Endodermal cell (in vitro differentiated cells): ENCODE measurements around the gene LILRA2. TPM values are rescaled to one million over a fixed set of nuclear protein-coding genes. Genes with fewer than 3 reads are reported as not detected.
"Not testable (repeated sequence)": the region's sequence is repeated elsewhere in the genome, so short reads cannot be mapped to it uniquely, and the experiment has no call there.

Source experiments
- DNase-seq: peaks from one replicate; pipeline ENCODE4 v3.0.0-alpha.2; 2017
- H3K27ac ChIP-seq: 2 replicates; pipeline ENCODE4 v1.5.1; 2013; ENCODE audit warnings: mild to moderate bottlenecking, low read depth, low read length, moderate library complexity
- H3K27me3 ChIP-seq: 2 replicates; pipeline ENCODE4 v1.6.1; 2013; ENCODE audit warnings: mild to moderate bottlenecking, low read length, moderate library complexity; ENCODE audit not compliant: insufficient read depth, control insufficient read depth, poor library complexity, severe bottlenecking
- H3K36me3 ChIP-seq: 2 replicates; pipeline ENCODE4 v1.7.0; 2013; ENCODE audit warnings: mild to moderate bottlenecking, low read length, moderate library complexity; ENCODE audit not compliant: control insufficient read depth, insufficient read depth
- H3K4me1 ChIP-seq: one replicate; pipeline ENCODE4 v1.7.0; 2013; ENCODE audit warnings: low read length; ENCODE audit not compliant: control insufficient read depth, insufficient read depth
- H3K4me3 ChIP-seq: 2 replicates; pipeline ENCODE4 v1.5.1; 2013; ENCODE audit warnings: mild to moderate bottlenecking, low read length, moderate library complexity
- H3K9ac ChIP-seq: 2 replicates; pipeline ENCODE4 v1.6.1; 2013; ENCODE audit warnings: mild to moderate bottlenecking, low read length, moderate library complexity; ENCODE audit not compliant: poor library complexity, severe bottlenecking; ENCODE audit errors: extremely low read depth
- H3K9me3 ChIP-seq: 2 replicates; pipeline ENCODE4 v1.6.1; 2013; ENCODE audit warnings: mild to moderate bottlenecking, low read length, moderate library complexity; ENCODE audit not compliant: control insufficient read depth
- H3K27ac Mint-ChIP-seq: 2 replicates; pipeline ENCODE4 v1.8.0; 2020; ENCODE audit warnings: mixed read lengths
- H3K27me3 Mint-ChIP-seq: 2 replicates; pipeline ENCODE4 v1.8.0; 2021; ENCODE audit warnings: mild to moderate bottlenecking, mixed read lengths; ENCODE audit not compliant: insufficient read depth
- H3K36me3 Mint-ChIP-seq: 2 replicates; pipeline ENCODE4 v1.8.0; 2020; ENCODE audit warnings: low read depth, mixed read lengths
- H3K4me1 Mint-ChIP-seq: 2 replicates; pipeline ENCODE4 v1.8.0; 2020; ENCODE audit warnings: mixed read lengths
- H3K4me3 Mint-ChIP-seq: 2 replicates; pipeline ENCODE4 v1.8.0; 2020; ENCODE audit warnings: mild to moderate bottlenecking, moderate library complexity, mixed read lengths
- H3K9me3 Mint-ChIP-seq: 2 replicates; pipeline ENCODE4 v1.8.0; 2020; ENCODE audit warnings: mild to moderate bottlenecking, mixed read lengths
- WGBS, 2 experiments: methylation state at CpG; one replicate each; pipeline versions ENCODE4 v1.1.5 to v1.1.7; 2013; ENCODE audit warnings: missing lambda C conversion rate in 2 of 2, mixed read lengths in 1 of 2; ENCODE audit not compliant: insufficient coverage in 1 of 2, insufficient read length in 1 of 2; 5-methylcytosine and 5-hydroxymethylcytosine counted together
- total RNA-seq, 2 donors: library from RNA; stranded (reverse); fragmentation: NEBNext Ultra II Directional in 1 of 2; extraction: Animal tissue kit (Norgen Biotek cat#: 25700) in 1 of 2; gene quantifications; 2 replicates in 1 of 2; 3 replicates in 1 of 2; pipeline ENCODE4 v1.2.1, GENCODE V29; 2021
- TF ChIP-seq, protein P1 (sequence below): fragments of 200-600 bp; sonication (generic); conservative IDR thresholded peaks from 2 replicates; pipeline ENCODE4 v1.5.0; 2021; ENCODE audit warnings: antibody characterized with exemption, mild to moderate bottlenecking

Gene LILRA2
- total RNA-seq, 2 donors from 2014 or later: not detected

DNA sequence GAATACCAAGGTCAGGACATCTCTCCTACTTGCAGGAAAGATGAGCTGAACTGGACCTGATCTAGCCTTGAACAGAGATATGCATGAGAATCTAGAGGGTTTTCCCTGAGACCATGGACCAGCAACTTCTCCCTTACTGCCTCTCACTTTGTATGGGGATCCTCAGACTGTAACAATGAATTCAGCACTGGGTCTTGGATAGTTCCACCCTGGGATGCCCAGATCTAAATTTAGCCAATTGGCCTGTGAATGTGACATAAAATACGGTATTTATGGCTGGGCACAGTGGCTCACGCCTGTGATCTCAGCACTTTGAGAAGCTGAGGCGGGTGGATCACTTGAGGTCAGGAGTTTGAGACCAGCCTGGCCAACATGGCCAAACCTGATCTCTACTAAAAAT is 15.3 kb upstream of the LILRA2 start:
- Mint-ChIP-seq H3K4me3 (no peak overlapping the region), H3K36me3 (no peaks in the 10 kb centered on the region), H3K27ac (no peak overlapping the region), H3K4me1 (no peaks in the 10 kb centered on the region), H3K9me3 (peaks cover 80% of the 10 kb centered on the region), H3K27me3 (no peaks in the 10 kb centered on the region)
- no peaks in the 10 kb centered on the region for H3K27me3 ChIP-seq
- WGBS, 2 experiments: 69 to 82% methylated on average over 3 of the region's 3 CpGs
- DNase-seq: no peak
- H3K9ac ChIP-seq: no peak overlapping the region
- H3K4me3 ChIP-seq: no peak overlapping the region
- no peak overlapping the region for H3K27ac ChIP-seq
- H3K36me3 ChIP-seq: no peaks in the 10 kb centered on the region
- H3K9me3 ChIP-seq: peaks cover 64% of the 10 kb centered on the region
- no peaks in the 10 kb centered on the region for H3K4me1 ChIP-seq
- TF ChIP-seq, protein P1, sequence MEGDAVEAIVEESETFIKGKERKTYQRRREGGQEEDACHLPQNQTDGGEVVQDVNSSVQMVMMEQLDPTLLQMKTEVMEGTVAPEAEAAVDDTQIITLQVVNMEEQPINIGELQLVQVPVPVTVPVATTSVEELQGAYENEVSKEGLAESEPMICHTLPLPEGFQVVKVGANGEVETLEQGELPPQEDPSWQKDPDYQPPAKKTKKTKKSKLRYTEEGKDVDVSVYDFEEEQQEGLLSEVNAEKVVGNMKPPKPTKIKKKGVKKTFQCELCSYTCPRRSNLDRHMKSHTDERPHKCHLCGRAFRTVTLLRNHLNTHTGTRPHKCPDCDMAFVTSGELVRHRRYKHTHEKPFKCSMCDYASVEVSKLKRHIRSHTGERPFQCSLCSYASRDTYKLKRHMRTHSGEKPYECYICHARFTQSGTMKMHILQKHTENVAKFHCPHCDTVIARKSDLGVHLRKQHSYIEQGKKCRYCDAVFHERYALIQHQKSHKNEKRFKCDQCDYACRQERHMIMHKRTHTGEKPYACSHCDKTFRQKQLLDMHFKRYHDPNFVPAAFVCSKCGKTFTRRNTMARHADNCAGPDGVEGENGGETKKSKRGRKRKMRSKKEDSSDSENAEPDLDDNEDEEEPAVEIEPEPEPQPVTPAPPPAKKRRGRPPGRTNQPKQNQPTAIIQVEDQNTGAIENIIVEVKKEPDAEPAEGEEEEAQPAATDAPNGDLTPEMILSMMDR: no peak

GRCh38 chr19:54560881-54561385 is 12.7 kb upstream of the LILRA2 start:
- no peak overlapping the region for H3K27ac ChIP-seq
- Mint-ChIP-seq H3K36me3 (no peaks in the 10 kb centered on the region), H3K4me3 (no peak overlapping the region), H3K9me3 (peaks cover 61% of the 10 kb centered on the region), H3K27ac (no peak overlapping the region), H3K4me1 (no peaks in the 10 kb centered on the region), H3K27me3 (no peaks in the 10 kb centered on the region)
- TF ChIP-seq, protein P1: no peak
- no peaks in the 10 kb centered on the region for H3K27me3 ChIP-seq
- H3K9ac ChIP-seq: no peak overlapping the region
- DNase-seq: no peak
- H3K4me1 ChIP-seq: no peaks in the 10 kb centered on the region
- H3K4me3 ChIP-seq: no peak overlapping the region
- WGBS, 2 experiments: 78 to 79% methylated on average over 11 of the region's 11 CpGs
- H3K9me3 ChIP-seq: peaks cover 55% of the 10 kb centered on the region
- H3K36me3 ChIP-seq: no peaks in the 10 kb centered on the region

DNA sequence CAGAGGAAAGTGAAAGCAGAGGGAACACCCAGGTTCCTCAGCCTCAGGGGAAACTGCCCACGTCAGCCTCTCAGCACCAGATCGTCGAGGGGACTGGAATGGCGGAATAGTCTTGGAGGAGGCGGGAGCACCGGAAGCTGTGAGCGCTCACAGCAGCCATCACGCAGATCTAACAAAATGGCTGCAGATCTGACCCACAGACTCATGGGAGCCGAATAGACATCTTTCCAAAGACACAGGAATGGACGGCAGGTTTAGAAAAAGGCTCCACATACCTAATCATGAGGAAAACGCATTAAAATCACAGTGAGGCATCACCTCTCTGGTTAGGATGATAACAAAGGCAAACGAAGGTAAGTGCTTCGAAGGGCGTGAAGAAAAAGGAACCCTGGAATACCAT is 11.8 kb upstream of the LILRA2 start:
- WGBS, 2 experiments: 79 to 81% methylated on average over 14 of the region's 14 CpGs
- peaks cover 58% of the 10 kb centered on the region for H3K9me3 ChIP-seq
- no peaks in the 10 kb centered on the region for H3K36me3 ChIP-seq
- H3K4me3 ChIP-seq: no peak overlapping the region
- no peak for DNase-seq
- H3K4me1 ChIP-seq: no peaks in the 10 kb centered on the region
- no peaks in the 10 kb centered on the region for H3K36me3 Mint-ChIP-seq
- TF ChIP-seq, protein P1: no peak
- no peaks in the 10 kb centered on the region for H3K27me3 ChIP-seq
- H3K4me1 Mint-ChIP-seq: no peaks in the 10 kb centered on the region
- peaks cover 65% of the 10 kb centered on the region for H3K9me3 Mint-ChIP-seq
- H3K27ac Mint-ChIP-seq: no peak overlapping the region
- H3K4me3 Mint-ChIP-seq: no peak overlapping the region
- no peaks in the 10 kb centered on the region for H3K27me3 Mint-ChIP-seq
- H3K9ac ChIP-seq: no peak overlapping the region
- H3K27ac ChIP-seq: no peak overlapping the region

DNA sequence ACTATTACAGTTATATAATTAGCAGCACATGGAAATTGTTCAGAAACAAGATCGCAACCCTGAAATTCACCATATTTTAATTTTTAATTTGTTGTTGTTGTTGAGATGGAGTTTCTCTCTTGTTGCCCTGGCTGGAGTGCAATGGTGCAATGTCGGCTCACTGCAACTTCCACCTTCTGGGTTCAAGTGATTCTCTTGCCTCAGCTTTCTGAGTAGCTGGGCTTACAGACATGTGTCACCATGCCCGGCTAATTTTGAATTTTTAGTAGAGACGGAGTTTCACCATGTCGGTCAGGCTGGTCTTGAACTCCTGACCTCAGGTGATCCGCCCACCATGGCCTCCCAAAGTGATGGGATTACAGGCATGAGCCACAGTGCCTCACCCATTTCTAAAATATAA is 10.4 kb upstream of the LILRA2 start:
- not testable (repeated sequence) for H3K27me3 ChIP-seq, H3K4me1 Mint-ChIP-seq, H3K4me1 ChIP-seq, H3K36me3 ChIP-seq, H3K27ac Mint-ChIP-seq, H3K9ac ChIP-seq, H3K36me3 Mint-ChIP-seq, H3K27me3 Mint-ChIP-seq, H3K4me3 ChIP-seq, H3K4me3 Mint-ChIP-seq, DNase-seq, H3K27ac ChIP-seq
- H3K9me3 Mint-ChIP-seq: peaks cover 65% of the 10 kb centered on the region
- H3K9me3 ChIP-seq: peaks cover 66% of the 10 kb centered on the region
- 78 to 86% methylated on average over 5 of the region's 6 CpGs for WGBS, 2 experiments
